GM23338 (cell line): ENCODE results near the gene TMEM219. TPM values are rescaled to one million over a fixed set of nuclear protein-coding genes. Genes with fewer than 3 reads are reported as not detected.
"Not testable (repeated sequence)": the region's sequence is repeated elsewhere in the genome, so short reads cannot be mapped to it uniquely, and the experiment has no call there.

Experiments used
- ATAC-seq: fragments of 200-7000 bp; cut with Tn5 transposase; 3 replicates; pipeline ENCODE4 v1.9.1; 2020
- DNase-seq: peaks from one replicate; pipeline ENCODE4 v3.0.0-alpha.2; 2015; ENCODE audit warnings: low spot score
- H2AFZ ChIP-seq: fragments of 200-600 bp; sonication (generic); 2 replicates; pipeline ENCODE4 v1.8.0; 2016; ENCODE audit warnings: antibody characterized with exemption, mild to moderate bottlenecking, moderate library complexity
- H3F3A ChIP-seq: fragments of 200-600 bp; sonication (generic); replicated peaks from 2 replicates; pipeline ENCODE4 v1.8.0; 2017; ENCODE audit warnings: antibody characterized with exemption, mixed run types, low read depth
- H3K27ac ChIP-seq: fragments of 200-600 bp; sonication (generic); 2 replicates; pipeline ENCODE4 v1.6.1; 2016; ENCODE audit warnings: low read depth
- H3K27me3 ChIP-seq: fragments of 200-600 bp; sonication (generic); 2 replicates; pipeline ENCODE4 v1.8.0; 2016; ENCODE audit warnings: mild to moderate bottlenecking, mixed run types, moderate library complexity; ENCODE audit not compliant: insufficient read depth
- H3K36me3 ChIP-seq: fragments of 200-600 bp; sonication (generic); 2 replicates; pipeline ENCODE4 v1.8.0; 2016; ENCODE audit warnings: mild to moderate bottlenecking; ENCODE audit not compliant: insufficient read depth
- H3K4me1 ChIP-seq: fragments of 200-600 bp; sonication (generic); 2 replicates; pipeline ENCODE4 v1.8.0; 2016; ENCODE audit warnings: mild to moderate bottlenecking, moderate library complexity; ENCODE audit not compliant: insufficient read depth
- H3K4me2 ChIP-seq: fragments of 200-600 bp; sonication (generic); 2 replicates; pipeline ENCODE4 v1.7.1; 2017; ENCODE audit warnings: mixed run types
- H3K4me3 ChIP-seq: fragments of 200-600 bp; sonication (generic); 2 replicates; pipeline ENCODE4 v1.6.1; 2016; ENCODE audit warnings: mixed run types
- H3K79me2 ChIP-seq: fragments of 200-600 bp; sonication (generic); replicated peaks from 2 replicates; pipeline ENCODE4 v1.8.0; 2017; ENCODE audit warnings: mild to moderate bottlenecking; ENCODE audit not compliant: insufficient read depth
- H3K9me2 ChIP-seq: fragments of 200-600 bp; sonication (generic); 2 replicates; pipeline ENCODE4 v1.8.0; 2017; ENCODE audit not compliant: insufficient read depth
- H4K20me1 ChIP-seq: fragments of 200-600 bp; sonication (generic); replicated peaks from 2 replicates; pipeline ENCODE4 v1.8.0; 2017; ENCODE audit warnings: mild to moderate bottlenecking; ENCODE audit not compliant: insufficient read depth
- H3K27ac Mint-ChIP-seq: 2 replicates; pipeline ENCODE4 v1.8.0; 2020; ENCODE audit warnings: inconsistent platforms, mild to moderate bottlenecking, moderate library complexity, mixed read lengths
- H3K27me3 Mint-ChIP-seq: 3 replicates; pipeline ENCODE4 v1.8.0; 2022; ENCODE audit warnings: low read depth, mild to moderate bottlenecking, moderate library complexity, mixed read lengths, inconsistent platforms; ENCODE audit not compliant: insufficient read depth, poor library complexity
- H3K36me3 Mint-ChIP-seq: 3 replicates; pipeline ENCODE4 v1.8.0; 2021; ENCODE audit warnings: low read depth, mild to moderate bottlenecking, inconsistent platforms, moderate library complexity, mixed read lengths
- H3K4me1 Mint-ChIP-seq: 3 replicates; pipeline ENCODE4 v1.8.0; 2020; ENCODE audit warnings: mild to moderate bottlenecking, inconsistent platforms, mixed read lengths
- H3K4me3 Mint-ChIP-seq: 3 replicates; pipeline ENCODE4 v1.8.0; 2021; ENCODE audit warnings: moderate library complexity, mild to moderate bottlenecking, inconsistent platforms, mixed read lengths
- H3K9me3 Mint-ChIP-seq: 3 replicates; pipeline ENCODE4 v1.8.0; 2020; ENCODE audit warnings: moderate library complexity, mild to moderate bottlenecking, inconsistent platforms, mixed read lengths
- CREB1 ChIP-seq: fragments of 250-450 bp; sonication (Bioruptor Pico); IDR thresholded peaks from 2 replicates; pipeline ENCODE4 v1.5.0; 2020; ENCODE audit warnings: low read depth, mild to moderate bottlenecking, moderate library complexity
- EZH2 ChIP-seq: fragments of 200-600 bp; sonication (generic); IDR thresholded peaks from one replicate; pipeline ENCODE4 v1.8.0; 2017; ENCODE audit warnings: antibody characterized with exemption, mild to moderate bottlenecking, low read depth; ENCODE audit not compliant: unreplicated experiment
- EZH2phosphoT487 ChIP-seq: fragments of 200-600 bp; sonication (generic); IDR thresholded peaks from one replicate; pipeline ENCODE4 v1.8.1; 2018; ENCODE audit warnings: antibody characterized with exemption; ENCODE audit not compliant: unreplicated experiment
- JUNB ChIP-seq: IDR thresholded peaks from one replicate; pipeline ENCODE4 v1.6.1; 2016; ENCODE audit warnings: antibody characterized with exemption; ENCODE audit not compliant: unreplicated experiment
- ZNF114 ChIP-seq: fragments of 250-450 bp; sonication (Bioruptor Pico); IDR thresholded peaks from 2 replicates; pipeline ENCODE4 v1.5.0; 2020; ENCODE audit warnings: mild to moderate bottlenecking, moderate library complexity
- polyA plus RNA-seq: library from polyadenylated mRNA; unstranded; fragments of >200 nt; fragmentation: Nextera tagmentation; extraction: Ambion mirVana; gene quantifications from 2 replicates; pipeline ENCODE4 v1.2.1, GENCODE V29; 2016
- total RNA-seq: library from RNA; depleted of rRNA; stranded (reverse); fragments of >200 nt; shearing (Covaris generic); gene quantifications from 2 replicates; pipeline ENCODE4 v1.2.3, GENCODE V29; 2014
- TF ChIP-seq, protein P1 (sequence below), 2 experiments: fragments of 200-600 bp in 1 of 2; sonication (generic) in 1 of 2; conservative IDR thresholded peaks; 2 replicates each; pipeline versions ENCODE4 v1.5.1 to v1.6.1; 2016 to 2017; ENCODE audit warnings: antibody characterized with exemption in 2 of 2, low read depth in 2 of 2, mild to moderate bottlenecking in 2 of 2, moderate library complexity in 1 of 2
- TF ChIP-seq, protein P2 (sequence below): IDR thresholded peaks from 2 replicates; pipeline ENCODE4 v1.6.1; 2016; ENCODE audit warnings: antibody characterized with exemption

The TMEM219 gene
- total and polyA plus RNA-seq, 2 experiments from 2014 or later: 50.0 to 82.3 TPM

GRCh38 chr16:30012598-30012997, 50.7 kb downstream of the TMEM219 start:
- not testable (repeated sequence) for H4K20me1 ChIP-seq, DNase-seq, H3K9me2 ChIP-seq, H3K79me2 ChIP-seq, H3K27ac ChIP-seq, ATAC-seq, H3K36me3 Mint-ChIP-seq, H3K27ac Mint-ChIP-seq, H3F3A ChIP-seq, H3K36me3 ChIP-seq, H3K9me3 Mint-ChIP-seq, H2AFZ ChIP-seq
- Histone ChIP-seq H3K4me1 (peaks cover 11% of the 10 kb centered on the region; the same call in 1 of the 2 replicates), H3K27me3 (peaks cover 33% of the 10 kb centered on the region), H3K4me3 (peak overlapping the region; percentile 91; the same call in 1 of the 2 replicates), H3K4me2 (peak overlapping the region; percentile 87)
- 0 out of 3 replicates have a peak overlapping the region, but pooled peaks have one; percentile 77 for H3K4me3 Mint-ChIP-seq
- H3K27me3 Mint-ChIP-seq: peaks cover 28% of the 10 kb centered on the region
- H3K4me1 Mint-ChIP-seq: peaks cover 19% of the 10 kb centered on the region

DNA sequence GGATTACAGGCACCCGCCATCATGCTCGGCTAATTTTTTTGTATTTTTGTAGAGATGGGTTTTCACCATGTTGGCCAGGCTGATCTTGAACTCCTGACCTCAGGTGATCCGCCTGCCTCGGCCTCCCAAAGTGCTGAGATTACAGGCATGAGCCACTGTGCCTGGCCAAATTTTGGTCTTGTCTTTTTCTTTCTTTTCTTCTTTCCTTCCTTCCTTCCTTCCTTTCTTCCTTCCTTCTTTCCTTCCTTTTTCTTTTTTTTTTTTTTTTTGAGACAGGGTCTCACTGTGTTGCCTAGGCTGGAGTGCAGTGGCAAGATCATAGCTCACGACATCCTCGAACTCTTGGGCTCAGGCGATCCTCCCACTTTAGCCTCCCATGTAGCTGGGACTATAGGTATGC, 53.6 kb downstream of the TMEM219 start:
- not testable (repeated sequence) for H3K36me3 ChIP-seq, H3K36me3 Mint-ChIP-seq, H3K27ac Mint-ChIP-seq, H4K20me1 ChIP-seq, H3K27ac ChIP-seq, H3K9me2 ChIP-seq, H2AFZ ChIP-seq, DNase-seq, H3K4me3 Mint-ChIP-seq, H3K4me1 ChIP-seq, H3K4me3 ChIP-seq, H3K4me1 Mint-ChIP-seq, H3K9me3 Mint-ChIP-seq, H3F3A ChIP-seq, H3K79me2 ChIP-seq, H3K4me2 ChIP-seq, ATAC-seq
- peaks cover 18% of the 10 kb centered on the region for H3K27me3 Mint-ChIP-seq
- peaks cover 18% of the 10 kb centered on the region for H3K27me3 ChIP-seq

DNA sequence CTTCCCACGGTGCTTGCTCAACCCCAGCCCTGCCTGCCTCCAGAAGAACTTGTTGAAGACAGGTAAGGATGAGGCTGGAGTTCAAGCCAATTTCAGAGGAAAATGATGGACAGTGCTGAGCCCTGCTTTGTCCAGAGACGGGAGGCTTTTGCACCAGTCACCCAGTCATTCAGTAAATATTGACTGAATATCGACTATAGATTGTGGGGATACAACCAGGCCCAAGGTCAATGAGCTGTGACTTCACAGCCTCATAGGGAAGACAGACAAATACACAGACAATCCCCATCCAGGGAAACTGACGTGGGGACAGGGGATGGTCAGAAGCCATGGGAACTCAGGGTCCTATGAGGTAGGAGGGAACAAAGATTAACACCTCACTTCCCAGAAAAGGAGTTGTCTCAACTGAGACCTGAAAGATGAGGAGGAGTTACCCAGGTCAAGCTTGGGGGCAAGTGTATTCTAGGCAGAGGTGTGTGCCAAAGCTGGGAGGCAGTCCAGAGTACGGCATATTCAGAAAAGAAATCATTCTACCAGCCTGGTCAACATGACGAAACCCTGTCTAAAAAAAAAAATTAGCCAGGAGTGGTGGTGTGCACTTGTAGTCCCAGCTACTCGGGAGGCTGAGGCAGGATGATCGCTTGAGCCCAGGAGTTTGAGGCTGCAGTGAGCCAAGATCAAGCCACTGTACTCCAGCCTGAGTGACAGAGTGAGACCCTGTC, 54.8 kb downstream of the TMEM219 start:
- peaks cover 5% of the 10 kb centered on the region for H3K4me1 Mint-ChIP-seq
- ATAC-seq (no peak), DNase-seq (no peak)
- Histone ChIP-seq H3K9me2 (no peaks in the 10 kb centered on the region), H3K79me2 (no peaks in the 10 kb centered on the region), H3K4me3 (no peak overlapping the region), H4K20me1 (no peaks in the 10 kb centered on the region), H3K4me1 (peaks cover 6% of the 10 kb centered on the region; the same call in 1 of the 2 replicates), H3K36me3 (no peaks in the 10 kb centered on the region), H2AFZ (no peak overlapping the region), H3K4me2 (no peak overlapping the region), H3F3A (0 out of 2 replicates have a peak, but pooled peaks cover 8% of the 10 kb centered on the region), H3K27me3 (peaks cover 13% of the 10 kb centered on the region), H3K27ac (no peak overlapping the region)
- H3K27me3 Mint-ChIP-seq: peaks cover 16% of the 10 kb centered on the region
- H3K4me3 Mint-ChIP-seq: no peak overlapping the region; the same call in 2 of the 3 replicates
- no peak overlapping the region for H3K27ac Mint-ChIP-seq
- peaks cover 4% of the 10 kb centered on the region for H3K36me3 Mint-ChIP-seq
- H3K9me3 Mint-ChIP-seq: peaks cover 2% of the 10 kb centered on the region; the same call in 1 of the 3 replicates
- TF ChIP-seq CREB1 (CRISPR knock-in tag): no peak
- no peak for TF ChIP-seq JUNB
- TF ChIP-seq, protein P1, sequence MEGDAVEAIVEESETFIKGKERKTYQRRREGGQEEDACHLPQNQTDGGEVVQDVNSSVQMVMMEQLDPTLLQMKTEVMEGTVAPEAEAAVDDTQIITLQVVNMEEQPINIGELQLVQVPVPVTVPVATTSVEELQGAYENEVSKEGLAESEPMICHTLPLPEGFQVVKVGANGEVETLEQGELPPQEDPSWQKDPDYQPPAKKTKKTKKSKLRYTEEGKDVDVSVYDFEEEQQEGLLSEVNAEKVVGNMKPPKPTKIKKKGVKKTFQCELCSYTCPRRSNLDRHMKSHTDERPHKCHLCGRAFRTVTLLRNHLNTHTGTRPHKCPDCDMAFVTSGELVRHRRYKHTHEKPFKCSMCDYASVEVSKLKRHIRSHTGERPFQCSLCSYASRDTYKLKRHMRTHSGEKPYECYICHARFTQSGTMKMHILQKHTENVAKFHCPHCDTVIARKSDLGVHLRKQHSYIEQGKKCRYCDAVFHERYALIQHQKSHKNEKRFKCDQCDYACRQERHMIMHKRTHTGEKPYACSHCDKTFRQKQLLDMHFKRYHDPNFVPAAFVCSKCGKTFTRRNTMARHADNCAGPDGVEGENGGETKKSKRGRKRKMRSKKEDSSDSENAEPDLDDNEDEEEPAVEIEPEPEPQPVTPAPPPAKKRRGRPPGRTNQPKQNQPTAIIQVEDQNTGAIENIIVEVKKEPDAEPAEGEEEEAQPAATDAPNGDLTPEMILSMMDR (conservative IDR thresholded peaks at IDR 0.05; ENCODE audit: low read depth in 2 of 2): no peak
- TF ChIP-seq EZH2: no peak
- TF ChIP-seq, protein P2, sequence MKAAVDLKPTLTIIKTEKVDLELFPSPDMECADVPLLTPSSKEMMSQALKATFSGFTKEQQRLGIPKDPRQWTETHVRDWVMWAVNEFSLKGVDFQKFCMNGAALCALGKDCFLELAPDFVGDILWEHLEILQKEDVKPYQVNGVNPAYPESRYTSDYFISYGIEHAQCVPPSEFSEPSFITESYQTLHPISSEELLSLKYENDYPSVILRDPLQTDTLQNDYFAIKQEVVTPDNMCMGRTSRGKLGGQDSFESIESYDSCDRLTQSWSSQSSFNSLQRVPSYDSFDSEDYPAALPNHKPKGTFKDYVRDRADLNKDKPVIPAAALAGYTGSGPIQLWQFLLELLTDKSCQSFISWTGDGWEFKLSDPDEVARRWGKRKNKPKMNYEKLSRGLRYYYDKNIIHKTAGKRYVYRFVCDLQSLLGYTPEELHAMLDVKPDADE: no peak
- TF ChIP-seq EZH2phosphoT487: no peak
- TF ChIP-seq ZNF114: no peak
